Measurements from ENCODE around the gene CHMP4A. TPM values are rescaled to one million over a fixed set of nuclear protein-coding genes. Genes with fewer than 3 reads are reported as not detected.

CHMP4A gene
- total and polyA plus RNA-seq, 2 of the 13 experiments (the other 11 are each of a cell fraction or from before 2014, with no cell fraction given): 83.6 to 113 TPM

GRCh38 chr14:24249230-24250021 is 36.1 kb upstream of the CHMP4A start:
- ATAC-seq (no peak), DNase-seq (ENCODE audit: low spot score) (no peak), FAIRE-seq (no peak)
- no peaks in the 10 kb centered on the region for H4K20me1 ChIP-seq (ENCODE audit: insufficient read depth, low read length)
- no peak overlapping the region for H2AFZ ChIP-seq (ENCODE audit: low read length)
- peaks cover 26% of the 10 kb centered on the region for H3K4me1 ChIP-seq (ENCODE audit: insufficient read depth, low read length)
- no peaks in the 10 kb centered on the region for H3K79me2 ChIP-seq (ENCODE audit: insufficient read depth, low read length)
- H3K9ac ChIP-seq (ENCODE audit: insufficient read depth, low read depth, low read length): no peak overlapping the region
- no TSS peak for BruUV-seq (replicated peaks)
- intact Hi-C loops (cut with micrococcal nuclease; ENCODE audit: unreplicated experiment) (no loop called here), in situ Hi-C loops (cut with HindIII; ENCODE audit: extremely low pct_ligation_motif_present, low pct_unique_long_range_greater_than_20kb) (loop anchor here (10.0 kb wide), 1 partner anchor 185 kb away; no protein-coding TSS in a partner anchor)
- POLR2A ChIA-PET: interaction anchor here (3.2 to 18.0 kb wide), 2 partner anchors 22 to 51 kb away, joined by 22 to 850 read pairs; partner anchors contain the start of genes CIDEB, DHRS1, LTB4R and LTB4R2
- no peak for TF ChIP-seq ELK4 (CRISPR knock-in tag; IDR thresholded peaks at IDR 0.05; ENCODE audit: borderline replicate concordance)
- 0 out of 2 replicates have a peak, but pooled peaks have one; percentile 9 for TF ChIP-seq NFE2L2 (IDR thresholded peaks at IDR 0.05; ENCODE audit: low read length)
- 0 out of 2 replicates have a peak, but pooled peaks have one; percentile 66 for TF ChIP-seq ZNF572 (CRISPR knock-in tag; IDR thresholded peaks at IDR 0.05)
- TF ChIP-seq ZNF333 (CRISPR knock-in tag; IDR thresholded peaks at IDR 0.05; ENCODE audit: borderline replicate concordance): no peak
- no peak for TF ChIP-seq PCBP2 (optimal IDR thresholded peaks at IDR 0.05; ENCODE audit: low read depth, low read length, poor library complexity, severe bottlenecking)
- TF ChIP-seq ZBTB38 (CRISPR knock-in tag; IDR thresholded peaks at IDR 0.05): no peak
- TF ChIP-seq HES4 (CRISPR knock-in tag; IDR thresholded peaks at IDR 0.05; ENCODE audit: borderline replicate concordance): peak; percentile 55; the same call in 1 of the 2 replicates
- no peak overlapping the region for H3K4me2 ChIP-seq (ENCODE audit: low read depth, low read length)
- no peaks in the 10 kb centered on the region for H3K27me3 ChIP-seq (ENCODE audit: control insufficient read depth in 1 of 2, insufficient read depth in 2 of 2, low read length in 2 of 2)
- H3K9me3 ChIP-seq (ENCODE audit: low read length): no peaks in the 10 kb centered on the region
- WGBS (ENCODE audit: low lambda C conversion rate): 75% methylated on average over 13 of the region's 13 CpGs
- no peaks in the 10 kb centered on the region; a peak in 1 of 5 replicates for H3K36me3 ChIP-seq (replicated peaks in 1 of 2; ENCODE audit: control insufficient read depth in 1 of 2, insufficient read depth in 2 of 2, low read length in 2 of 2)
- CTCF ChIA-PET (ENCODE audit: low intra/inter-chr PET ratio, low total read pairs): no interaction called here
- H3K4me3 ChIP-seq (replicated peaks in 1 of 3; ENCODE audit: insufficient read depth in 1 of 3, low read depth in 2 of 3, low read length in 3 of 3): no peak overlapping the region
- H3K27ac ChIP-seq (ENCODE audit: extremely low read length, insufficient read depth, low read length): no peak overlapping the region

Data from HepG2 (cell line).